ENCODE data around the gene NMUR2. TPM values are rescaled to one million over a fixed set of nuclear protein-coding genes. Genes with fewer than 3 reads are reported as not detected.

NMUR2 gene
- total RNA-seq (2022; extraction: Qiagen RNA extraction; ENCODE audit: low read depth), result 0.08 to 0.13 TPM in 2 of 5 replicates, not detected in the others

GRCh38 chr5:152405145-152405544, at the start of gene NMUR2:
TSS of gene NMUR2 (minus strand) at chr5:152405279. CDS start at chr5:152405113, 166 bp downstream.

